IPS-20b (cell line): ENCODE measurements around the gene CFC1B.
"Not testable (repeated sequence)": the region's sequence is repeated elsewhere in the genome, so short reads cannot be mapped to it uniquely, and the experiment has no call there.

Source experiments
- H3K27ac ChIP-seq: one replicate; pipeline ENCODE4 v1.5.1; 2013; ENCODE audit warnings: low read length
- H3K27me3 ChIP-seq: 2 replicates; pipeline ENCODE4 v1.6.1; 2013; ENCODE audit warnings: mild to moderate bottlenecking, low read length, inconsistent platforms; ENCODE audit not compliant: insufficient read depth
- H3K36me3 ChIP-seq: 2 replicates; pipeline ENCODE4 v1.6.1; 2013; ENCODE audit warnings: low read depth, mild to moderate bottlenecking, inconsistent platforms, low read length, moderate library complexity; ENCODE audit not compliant: insufficient read depth
- H3K4me1 ChIP-seq: 2 replicates; pipeline ENCODE4 v1.6.1; 2013; ENCODE audit warnings: mild to moderate bottlenecking, control low read depth, inconsistent platforms, low read length, moderate library complexity; ENCODE audit not compliant: insufficient read depth
- H3K4me3 ChIP-seq: 2 replicates; pipeline ENCODE4 v1.5.1; 2013; ENCODE audit warnings: mild to moderate bottlenecking, low read length, inconsistent platforms
- H3K9ac ChIP-seq: 2 replicates; pipeline ENCODE4 v1.6.1; 2013; ENCODE audit warnings: low read depth, mild to moderate bottlenecking, inconsistent platforms, low read length, moderate library complexity
- H3K9me3 ChIP-seq: 2 replicates; pipeline ENCODE4 v1.6.1; 2013; ENCODE audit warnings: mild to moderate bottlenecking, low read depth, low read length, inconsistent platforms; ENCODE audit not compliant: insufficient read depth

The CFC1B gene

DNA sequence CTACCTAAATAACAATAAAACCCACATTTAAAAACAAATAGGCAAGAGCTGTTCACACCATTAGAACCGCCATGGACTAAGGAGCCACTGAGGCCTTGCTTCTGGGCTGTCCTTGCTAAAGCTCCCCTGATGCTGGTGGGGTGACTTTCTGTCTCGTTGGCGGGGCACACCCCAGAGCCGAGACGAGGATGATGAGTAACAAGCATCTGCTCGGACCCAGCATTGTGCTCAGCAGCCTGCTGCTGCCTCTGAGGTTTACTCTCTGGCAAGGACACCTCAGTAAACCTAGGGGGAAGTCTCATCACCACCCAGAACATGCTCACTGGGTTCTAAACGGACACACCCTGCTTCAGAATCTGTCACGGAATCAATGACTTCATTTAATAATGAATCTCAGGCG is 10.7 kb downstream of the CFC1B start:
- H3K9me3 ChIP-seq, H3K4me3 ChIP-seq, H3K27ac ChIP-seq, H3K9ac ChIP-seq, H3K27me3 ChIP-seq, H3K4me1 ChIP-seq, H3K36me3 ChIP-seq: not testable (repeated sequence)

DNA sequence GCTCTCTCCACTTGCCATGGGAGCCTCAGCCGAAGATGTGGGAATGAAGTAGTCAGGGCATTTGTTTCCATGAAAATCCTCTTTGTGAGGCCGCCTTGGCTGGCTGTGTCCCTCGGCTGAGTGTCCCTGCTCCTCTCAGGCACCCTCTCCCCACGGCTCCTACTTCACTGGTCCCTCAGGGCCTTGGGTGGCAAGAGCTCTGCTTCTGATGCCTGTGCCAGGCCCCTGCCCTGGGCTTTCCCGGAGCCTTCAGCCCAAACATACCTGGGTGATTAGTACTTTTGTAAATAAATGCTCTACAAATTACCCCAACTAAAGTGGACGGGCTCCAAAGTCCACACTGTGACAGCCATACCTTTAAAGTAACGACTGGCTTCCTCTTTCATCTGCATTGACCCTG is 15.6 kb downstream of the CFC1B start:
- not testable (repeated sequence) for H3K9ac ChIP-seq, H3K27me3 ChIP-seq, H3K4me3 ChIP-seq, H3K9me3 ChIP-seq, H3K4me1 ChIP-seq, H3K27ac ChIP-seq, H3K36me3 ChIP-seq

DNA sequence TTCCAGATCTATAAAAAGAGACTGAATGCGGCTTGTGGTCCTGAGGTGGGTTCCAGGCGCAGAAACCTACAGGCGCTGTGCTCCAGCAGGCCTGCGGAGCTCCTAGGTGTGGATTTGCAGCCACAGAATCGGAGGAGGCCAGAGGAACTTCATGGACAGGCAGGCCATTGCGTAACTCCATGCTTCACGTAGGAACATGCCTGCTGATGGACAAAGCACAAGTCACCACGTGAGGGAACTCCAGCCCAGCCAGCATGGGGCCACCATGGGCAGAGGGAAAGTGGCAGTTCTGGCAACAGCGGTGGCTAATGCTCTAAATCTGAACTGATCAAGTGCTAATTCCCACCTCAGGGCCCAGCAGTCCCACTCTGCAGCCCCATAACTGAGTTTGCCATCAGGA is 17.2 kb downstream of the CFC1B start:
- not testable (repeated sequence) for H3K36me3 ChIP-seq

DNA sequence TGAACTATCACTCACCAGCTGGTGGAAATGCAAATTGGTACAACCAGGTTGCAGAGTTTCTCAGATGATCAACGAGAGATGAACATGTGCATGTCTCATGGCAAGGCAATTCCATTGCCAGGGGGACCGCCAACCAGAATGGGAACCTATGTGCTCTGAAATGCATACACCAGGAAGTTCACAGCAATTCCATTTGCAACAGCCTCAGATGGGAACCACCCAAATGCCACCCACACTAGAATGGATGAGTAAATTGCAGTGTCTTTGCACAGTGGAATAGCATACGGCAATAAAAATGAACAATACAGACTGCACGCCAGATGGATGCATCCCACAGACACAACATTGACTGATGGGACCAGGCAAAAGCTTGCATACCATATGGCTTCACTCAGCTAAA is 21.8 kb downstream of the CFC1B start:
- not testable (repeated sequence) for H3K9me3 ChIP-seq, H3K4me3 ChIP-seq, H3K27ac ChIP-seq, H3K9ac ChIP-seq, H3K36me3 ChIP-seq, H3K27me3 ChIP-seq, H3K4me1 ChIP-seq

More for the DNA sequence above, 17.2 kb downstream of the CFC1B start:
- H3K9me3 ChIP-seq, H3K4me1 ChIP-seq, H3K9ac ChIP-seq, H3K27ac ChIP-seq, H3K27me3 ChIP-seq, H3K4me3 ChIP-seq: not testable (repeated sequence)

DNA sequence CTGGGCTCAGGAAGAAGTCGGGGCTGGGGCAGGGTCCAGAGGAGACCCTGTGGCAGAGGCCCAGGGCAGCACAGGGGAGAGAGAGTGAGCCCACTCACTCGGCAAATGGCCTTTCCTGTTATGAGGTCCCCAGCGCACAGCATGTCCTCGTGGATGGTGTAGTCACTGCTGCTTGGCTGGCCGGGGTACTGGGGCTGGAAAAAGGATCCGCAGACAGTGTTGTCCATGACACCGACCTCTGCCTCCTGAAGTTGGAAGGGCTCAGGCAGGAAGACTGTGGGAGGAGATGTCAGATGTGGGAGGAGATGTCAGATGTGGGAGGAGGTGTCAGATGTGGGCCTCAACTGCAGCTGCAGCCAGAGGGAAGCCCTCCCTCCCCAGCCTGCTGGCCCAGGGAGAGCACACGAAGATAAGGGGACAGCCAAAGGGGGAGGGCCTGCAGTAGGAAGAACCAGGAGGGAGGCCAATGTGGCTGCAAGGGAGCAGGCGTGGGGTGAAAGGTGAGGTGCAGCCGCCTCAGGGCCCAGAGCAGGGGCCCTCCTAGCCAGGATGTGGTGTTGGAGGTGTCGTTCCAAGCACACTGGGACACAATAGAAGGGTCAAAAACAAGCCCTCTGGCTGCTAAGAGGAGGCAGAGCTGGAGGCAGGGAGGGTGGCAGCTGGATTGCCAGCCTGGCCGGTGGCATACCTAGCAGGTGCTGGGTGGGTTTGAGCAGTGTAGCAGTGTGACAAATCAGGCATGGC is 22.9 kb downstream of the CFC1B start:
- H3K9me3 ChIP-seq, H3K36me3 ChIP-seq: not testable (repeated sequence)

DNA sequence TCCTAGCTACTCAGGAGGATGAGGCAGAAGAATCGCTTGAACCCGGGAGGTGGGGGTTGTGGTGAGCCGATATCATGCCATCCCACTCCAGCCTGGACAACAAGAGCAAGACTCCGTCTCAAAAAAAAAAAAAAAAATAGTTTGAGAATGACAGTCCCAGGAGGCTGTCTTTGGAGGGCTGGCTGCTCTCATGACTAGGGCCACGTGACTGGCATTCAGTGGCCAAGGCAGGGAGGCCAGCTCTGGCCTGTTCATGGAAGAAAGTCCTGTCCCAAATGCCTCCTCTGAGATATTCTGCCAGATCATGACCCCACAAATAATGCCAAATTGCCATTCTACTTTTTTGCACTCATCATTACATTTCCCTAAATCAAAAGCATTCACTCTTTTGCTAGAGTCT is 24.0 kb downstream of the CFC1B start:
- H3K27ac ChIP-seq, H3K4me1 ChIP-seq, H3K27me3 ChIP-seq, H3K4me3 ChIP-seq, H3K9ac ChIP-seq, H3K36me3 ChIP-seq, H3K9me3 ChIP-seq: not testable (repeated sequence)

More for the DNA sequence above, 22.9 kb downstream of the CFC1B start:
- H3K4me3 ChIP-seq, H3K27ac ChIP-seq, H3K4me1 ChIP-seq, H3K9ac ChIP-seq, H3K27me3 ChIP-seq: not testable (repeated sequence)

DNA sequence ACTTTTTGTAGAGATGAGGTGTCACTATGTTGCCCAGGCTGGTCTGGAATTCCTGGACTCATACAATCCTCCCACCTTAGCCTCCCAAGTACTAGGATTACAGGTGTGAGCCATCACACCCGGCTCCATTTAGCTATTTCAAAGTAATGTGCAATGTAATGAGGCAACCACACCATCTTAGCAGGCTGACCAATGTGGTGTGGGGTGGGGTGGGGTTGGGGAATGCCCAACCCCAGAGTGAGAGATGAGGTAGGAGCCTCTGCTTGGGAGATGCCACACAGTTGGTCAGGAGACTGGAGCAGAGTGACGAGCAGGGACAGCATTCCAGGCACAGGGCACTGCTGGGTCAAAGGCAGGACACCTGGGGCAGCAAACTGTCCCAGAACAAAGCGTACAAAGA is 27.4 kb downstream of the CFC1B start:
- H3K4me3 ChIP-seq, H3K4me1 ChIP-seq, H3K27me3 ChIP-seq, H3K9ac ChIP-seq, H3K27ac ChIP-seq, H3K9me3 ChIP-seq, H3K36me3 ChIP-seq: not testable (repeated sequence)

DNA sequence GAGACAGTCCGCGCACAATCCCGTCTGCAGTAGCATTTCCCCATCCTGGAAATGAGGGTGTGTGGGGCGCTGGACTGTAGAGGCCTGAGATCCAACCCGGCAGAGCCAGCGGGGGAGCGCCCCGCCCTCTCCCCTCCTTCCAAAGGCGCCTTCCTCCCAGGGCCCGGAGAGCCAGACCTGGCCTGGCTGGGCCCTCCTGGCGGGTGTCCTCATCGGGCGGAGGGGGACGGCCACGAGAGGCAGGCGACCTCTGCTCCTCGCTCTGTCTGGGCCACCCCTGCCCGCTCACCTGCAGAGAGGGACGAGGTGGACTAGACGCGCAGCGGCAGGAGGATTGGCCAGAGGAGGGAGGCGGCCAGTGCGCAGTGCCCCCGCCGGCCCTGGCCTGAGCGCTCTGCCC is 28.5 kb downstream of the CFC1B start:
- H3K36me3 ChIP-seq, H3K9me3 ChIP-seq, H3K27ac ChIP-seq, H3K9ac ChIP-seq, H3K27me3 ChIP-seq, H3K4me1 ChIP-seq, H3K4me3 ChIP-seq: not testable (repeated sequence)

DNA sequence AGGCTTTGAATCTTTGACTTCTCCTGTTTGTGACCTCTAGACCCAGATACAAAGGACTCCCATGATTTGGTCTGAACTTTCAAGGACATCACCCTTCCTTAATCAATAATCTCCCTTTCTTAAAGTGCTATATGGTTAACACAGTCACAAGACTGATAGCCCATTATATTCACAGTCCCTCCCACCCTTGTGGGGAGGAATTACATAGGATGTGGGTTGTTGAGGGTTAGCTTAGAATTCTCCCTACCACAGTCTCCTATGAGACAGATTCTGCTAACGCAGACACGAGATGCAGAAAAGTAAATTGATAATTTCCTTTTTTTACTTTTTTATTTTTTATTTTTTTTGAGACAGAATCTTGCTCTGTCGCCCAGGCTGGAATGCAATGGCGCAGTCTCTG is 33.2 kb downstream of the CFC1B start:
- H3K4me1 ChIP-seq, H3K36me3 ChIP-seq: not testable (repeated sequence)

DNA sequence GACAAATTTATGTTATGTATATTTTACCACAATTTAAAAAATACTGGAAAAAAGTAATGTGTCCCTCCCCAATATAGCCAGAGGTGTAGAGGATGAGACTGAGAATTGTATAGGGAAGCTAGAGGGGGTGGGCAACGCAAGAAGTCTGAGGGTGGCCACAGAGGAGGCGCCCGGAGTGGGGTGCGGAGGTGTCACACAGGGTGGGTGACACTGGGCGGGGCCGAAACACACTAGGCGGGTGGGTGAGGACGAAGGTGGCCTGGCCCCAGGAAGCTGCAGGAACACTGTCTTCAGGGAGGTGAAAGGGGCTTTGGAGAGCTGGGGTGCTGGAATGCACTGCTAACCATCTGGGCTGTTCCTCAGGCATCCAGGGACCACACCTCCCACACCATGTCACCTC is 35.4 kb downstream of the CFC1B start:
- H3K27me3 ChIP-seq, H3K27ac ChIP-seq, H3K9me3 ChIP-seq, H3K4me3 ChIP-seq, H3K36me3 ChIP-seq, H3K4me1 ChIP-seq, H3K9ac ChIP-seq: not testable (repeated sequence)

More for the DNA sequence above, 33.2 kb downstream of the CFC1B start:
- H3K9me3 ChIP-seq, H3K27ac ChIP-seq, H3K4me3 ChIP-seq, H3K9ac ChIP-seq, H3K27me3 ChIP-seq: not testable (repeated sequence)

DNA sequence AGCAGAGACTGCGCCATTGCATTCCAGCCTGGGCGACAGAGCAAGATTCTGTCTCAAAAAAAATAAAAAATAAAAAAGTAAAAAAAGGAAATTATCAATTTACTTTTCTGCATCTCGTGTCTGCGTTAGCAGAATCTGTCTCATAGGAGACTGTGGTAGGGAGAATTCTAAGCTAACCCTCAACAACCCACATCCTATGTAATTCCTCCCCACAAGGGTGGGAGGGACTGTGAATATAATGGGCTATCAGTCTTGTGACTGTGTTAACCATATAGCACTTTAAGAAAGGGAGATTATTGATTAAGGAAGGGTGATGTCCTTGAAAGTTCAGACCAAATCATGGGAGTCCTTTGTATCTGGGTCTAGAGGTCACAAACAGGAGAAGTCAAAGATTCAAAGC is 45.1 kb downstream of the CFC1B start:
- H3K27me3 ChIP-seq, H3K36me3 ChIP-seq, H3K9me3 ChIP-seq, H3K27ac ChIP-seq, H3K4me3 ChIP-seq, H3K9ac ChIP-seq, H3K4me1 ChIP-seq: not testable (repeated sequence)

DNA sequence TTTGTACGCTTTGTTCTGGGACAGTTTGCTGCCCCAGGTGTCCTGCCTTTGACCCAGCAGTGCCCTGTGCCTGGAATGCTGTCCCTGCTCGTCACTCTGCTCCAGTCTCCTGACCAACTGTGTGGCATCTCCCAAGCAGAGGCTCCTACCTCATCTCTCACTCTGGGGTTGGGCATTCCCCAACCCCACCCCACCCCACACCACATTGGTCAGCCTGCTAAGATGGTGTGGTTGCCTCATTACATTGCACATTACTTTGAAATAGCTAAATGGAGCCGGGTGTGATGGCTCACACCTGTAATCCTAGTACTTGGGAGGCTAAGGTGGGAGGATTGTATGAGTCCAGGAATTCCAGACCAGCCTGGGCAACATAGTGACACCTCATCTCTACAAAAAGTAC is 50.9 kb downstream of the CFC1B start:
- not testable (repeated sequence) for H3K9ac ChIP-seq, H3K4me1 ChIP-seq, H3K27ac ChIP-seq, H3K36me3 ChIP-seq, H3K4me3 ChIP-seq, H3K27me3 ChIP-seq, H3K9me3 ChIP-seq

DNA sequence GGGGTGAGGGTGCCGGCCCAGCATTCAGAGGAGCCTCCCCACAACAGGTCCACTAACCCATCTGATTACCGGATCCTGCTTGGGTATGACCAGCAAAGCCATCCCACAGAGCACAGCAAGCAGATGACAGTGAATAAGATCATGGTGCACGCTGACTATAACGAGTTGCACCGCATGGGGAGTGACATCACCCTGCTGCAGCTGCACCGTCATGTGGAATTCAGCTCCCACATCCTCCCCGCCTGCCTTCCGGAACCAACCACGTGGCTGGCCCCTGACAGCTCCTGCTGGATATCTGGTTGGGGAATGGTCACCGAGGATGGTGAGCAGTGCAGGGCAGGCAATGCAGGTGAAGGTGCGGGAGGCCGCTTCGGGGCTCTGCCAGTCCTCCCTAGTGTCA is 53.2 kb downstream of the CFC1B start:
- H3K4me3 ChIP-seq, H3K27ac ChIP-seq, H3K4me1 ChIP-seq, H3K9ac ChIP-seq, H3K36me3 ChIP-seq, H3K27me3 ChIP-seq, H3K9me3 ChIP-seq: not testable (repeated sequence)
